Pancreas (tissue), 10 donors: ENCODE data around the gene ZBBX. TPM values are rescaled to one million over a fixed set of nuclear protein-coding genes. Genes with fewer than 3 reads are reported as not detected.
A peak's percentile ranks its signal among the peaks of the same experiment; 100 is the strongest.

ENCODE experiments used
- ATAC-seq, 4 donors: fragments of 200-7000 bp; cut with Tn5 transposase; one replicate each; pipeline versions ENCODE4 v1.8.0 to v1.9.1; 2020; ENCODE audit warnings: mild to moderate bottlenecking in 4 of 4, moderate library complexity in 4 of 4
- DNase-seq, 6 donors: peaks; one replicate each; pipeline ENCODE4 v3.0.0-alpha.2; 2020
- FAIRE-seq: peaks from 2 replicates; lab custom pipeline; 2012; peaks lifted over from hg19 to GRCh38; lab: Jason Lieb, UNC
- H3K27ac ChIP-seq, 4 donors: fragments of 200-600 bp; sonication (generic); 1 replicate in 3 of 4; 2 replicates in 1 of 4; pipeline versions ENCODE4 v1.5.0 to v1.8.0; 2020
- H3K27me3 ChIP-seq, 4 donors: fragments of 200-600 bp; one replicate each; pipeline ENCODE4 v1.8.0; 2021
- H3K36me3 ChIP-seq, 3 donors: fragments of 200-600 bp; sonication (generic) in 1 of 3; one replicate each; pipeline versions ENCODE4 v1.5.0 to v1.8.0; 2020 to 2021
- H3K4me1 ChIP-seq, 3 donors: fragments of 200-600 bp; one replicate each; pipeline ENCODE4 v1.8.0; 2021
- H3K4me3 ChIP-seq, 4 donors: fragments of 200-600 bp; sonication (generic) in 2 of 4; one replicate each; pipeline versions ENCODE4 v1.5.0 to v1.8.0; 2020 to 2021
- H3K9me3 ChIP-seq, 4 donors: fragments of 200-600 bp; one replicate each; pipeline ENCODE4 v1.8.0; 2021
- CTCF ChIP-seq, 4 donors: fragments of 200-600 bp; sonication (generic) in 3 of 4; IDR thresholded peaks; one replicate each; pipeline versions ENCODE4 v1.5.0 to v1.8.0; 2021; ENCODE audit warnings: antibody characterized with exemption in 4 of 4
- WGBS, 2 donors: extraction: QIAGEN DNeasy Blood & Tissue Kit; methylation state at CpG; one replicate each; pipeline ENCODE4 v1.1.7; 2013; 5-methylcytosine and 5-hydroxymethylcytosine counted together
- intact Hi-C, 3 donors: fragments of 100-400 bp; cut with DNase I; formaldehyde crosslinking; loops; one replicate each; pipeline versions ENCODE4 v1.11.1 to v1.14.2; 2022
- polyA plus RNA-seq, 2 donors: library from polyadenylated mRNA; stranded (reverse); fragments of 200-250 nt; gene quantifications; one replicate each; pipeline ENCODE4 v1.2.3, GENCODE V29; 2013
- total RNA-seq, 6 donors: library from RNA; stranded (reverse); fragmentation: NEBNext Ultra II Directional in 4 of 6; extraction: Animal tissue kit (Norgen Biotek cat#: 25700) in 4 of 6; gene quantifications; one replicate each; pipeline versions ENCODE4 v1.2.1 to v1.2.4, GENCODE V29; 2021 to 2023
- donor health status: healthy with polysubstance abuse.
- donor health status: DM: no; HTN: no; CAD: no; lungs with moderate emphysema.
- donor health status: DM: no; HTN: no; CAD: no.
- donor health status: control.
- donor health status: control.
- donor health status: Bipolar disorder and iron deficiency.
- donor health status: DM: yes; HTN: yes; CAD: no.
- donor health status: DM: no; HTN: no; CAD: no.
- donor health status: DM: no; HTN: no; CAD: no.
- donor health status: DM: yes; HTN: yes; CAD: no.

Gene ZBBX
- total and polyA plus RNA-seq, 8 donors: 0.26 TPM; not detected in 7

GRCh38 chr3:167350245-167350862 is 29.7 kb downstream of the ZBBX start:
- ATAC-seq: peak in 3 of 4 donors; percentile 77 to 84 (median 80)
- no peak overlapping the region for H3K27ac ChIP-seq
- no peaks in the 10 kb centered on the region for H3K9me3 ChIP-seq
- peak in 1 of 6 donors; percentile 18 for DNase-seq
- peaks cover 0 to 15% (median 5%) of the 10 kb centered on the region in 3 donors for H3K4me1 ChIP-seq
- peak in 3 of 4 donors; percentile 39 to 60 (median 55) for TF ChIP-seq CTCF (IDR thresholded peaks at IDR 0.05)
- no peaks in the 10 kb centered on the region for H3K36me3 ChIP-seq
- FAIRE-seq: peak; percentile 65
- peaks cover 0 to 5% (median 2%) of the 10 kb centered on the region in 4 donors for H3K27me3 ChIP-seq
- 4 to 6% methylated on average over 2 of the region's 2 CpGs for WGBS, 2 donors
- intact Hi-C loops: no loop called here
- H3K4me3 ChIP-seq: no peak overlapping the region

- Histone ChIP-seq H3K36me3 (no peaks in the 10 kb centered on the region), H3K27ac (no peak overlapping the region), H3K27me3 (no peaks in the 10 kb centered on the region), H3K9me3 (no peaks in the 10 kb centered on the region), H3K4me3 (no peak overlapping the region), H3K4me1 (peaks cover 0 to 15% (median 5%) of the 10 kb centered on the region in 3 donors)
- WGBS, 2 donors: 8 to 14% methylated on average over 1 of the region's 1 CpG
- intact Hi-C loops: no loop called here
- no peak for FAIRE-seq
- peak in 3 of 4 donors; percentile 29 to 80 (median 61) for ATAC-seq
- TF ChIP-seq CTCF (IDR thresholded peaks at IDR 0.05): no peak
- no peak for DNase-seq
Observed at GRCh38 chr3:167346171-167346570, 33.9 kb downstream of the ZBBX start.

GRCh38 chr3:167330993-167331785 is 48.9 kb downstream of the ZBBX start:
- no peak for ATAC-seq
- intact Hi-C loops: no loop called here
- no peak overlapping the region for H3K4me3 ChIP-seq
- no peak overlapping the region for H3K27ac ChIP-seq
- TF ChIP-seq CTCF (IDR thresholded peaks at IDR 0.05): no peak
- H3K9me3 ChIP-seq: no peaks in the 10 kb centered on the region
- H3K4me1 ChIP-seq: no peaks in the 10 kb centered on the region
- no peak for DNase-seq
- no peaks in the 10 kb centered on the region for H3K27me3 ChIP-seq
- FAIRE-seq: no peak
- no peaks in the 10 kb centered on the region for H3K36me3 ChIP-seq
- WGBS, 2 donors: 75 to 80% methylated on average over 5 of the region's 5 CpGs

- H3K9me3 ChIP-seq: no peaks in the 10 kb centered on the region
- no peak overlapping the region for H3K4me3 ChIP-seq
- no peak overlapping the region for H3K27ac ChIP-seq
- DNase-seq (no peak), ATAC-seq (no peak), FAIRE-seq (no peak)
- TF ChIP-seq CTCF (IDR thresholded peaks at IDR 0.05): no peak
- intact Hi-C loops: no loop called here
- WGBS, 2 donors: 71 to 78% methylated on average over 2 of the region's 2 CpGs
- H3K27me3 ChIP-seq: no peaks in the 10 kb centered on the region
- no peaks in the 10 kb centered on the region for H3K4me1 ChIP-seq
- H3K36me3 ChIP-seq: no peaks in the 10 kb centered on the region
Observed at GRCh38 chr3:167323572-167323971, 56.5 kb downstream of the ZBBX start.
